SK-N-MC (cell line): ENCODE data around the gene C10orf67.

Experiments
- EZH2 ChIP-seq: fragments of 200-600 bp; sonication (generic); IDR thresholded peaks from one replicate; pipeline ENCODE4 v1.6.1; 2017; ENCODE audit warnings: antibody characterized with exemption
- FOXP2 ChIP-seq: optimal IDR thresholded peaks from 2 replicates; pipeline ENCODE3; 2011; ENCODE audit warnings: mild to moderate bottlenecking, moderate library complexity; ENCODE audit not compliant: insufficient read depth; ENCODE audit errors: extremely low read length, control extremely low read depth
- POLR2AphosphoS5 ChIP-seq: IDR thresholded peaks from 2 replicates; pipeline ENCODE4 v1.6.1; 2012; ENCODE audit warnings: mild to moderate bottlenecking, low read depth, low read length, borderline replicate concordance

DNA sequence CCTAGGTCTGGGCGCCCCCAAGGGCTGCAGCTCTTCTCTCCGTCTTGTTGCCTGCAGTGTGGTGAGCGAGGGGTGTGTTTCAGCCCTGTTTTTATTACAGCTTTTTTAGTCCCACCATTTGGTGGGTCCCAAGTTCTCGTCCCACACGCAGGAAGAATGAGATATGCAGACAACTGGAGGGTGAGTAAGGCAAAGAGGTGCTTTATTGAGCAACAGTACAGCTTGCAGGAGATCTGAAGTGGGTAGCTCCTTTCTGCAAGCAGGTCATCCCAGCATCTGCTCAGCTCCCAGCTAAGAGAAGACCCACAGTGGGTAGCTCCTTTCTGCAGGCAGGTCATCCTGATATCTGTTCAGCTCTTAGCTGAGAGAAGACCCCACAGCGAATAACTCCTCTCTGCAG lies 28.2 kb downstream of the C10orf67 start:
- TF ChIP-seq POLR2AphosphoS5 (no peak), EZH2 (no peak), FOXP2 (no peak)
